OCI-M2 (cell line): ENCODE measurements around the gene B9D2.

Experiments used
- DNase-seq: peaks from one replicate; lab custom pipeline; 2025; ENCODE audit not compliant: unreplicated experiment; lab: John Stamatoyannopoulos, UW

B9D2 gene

DNA sequence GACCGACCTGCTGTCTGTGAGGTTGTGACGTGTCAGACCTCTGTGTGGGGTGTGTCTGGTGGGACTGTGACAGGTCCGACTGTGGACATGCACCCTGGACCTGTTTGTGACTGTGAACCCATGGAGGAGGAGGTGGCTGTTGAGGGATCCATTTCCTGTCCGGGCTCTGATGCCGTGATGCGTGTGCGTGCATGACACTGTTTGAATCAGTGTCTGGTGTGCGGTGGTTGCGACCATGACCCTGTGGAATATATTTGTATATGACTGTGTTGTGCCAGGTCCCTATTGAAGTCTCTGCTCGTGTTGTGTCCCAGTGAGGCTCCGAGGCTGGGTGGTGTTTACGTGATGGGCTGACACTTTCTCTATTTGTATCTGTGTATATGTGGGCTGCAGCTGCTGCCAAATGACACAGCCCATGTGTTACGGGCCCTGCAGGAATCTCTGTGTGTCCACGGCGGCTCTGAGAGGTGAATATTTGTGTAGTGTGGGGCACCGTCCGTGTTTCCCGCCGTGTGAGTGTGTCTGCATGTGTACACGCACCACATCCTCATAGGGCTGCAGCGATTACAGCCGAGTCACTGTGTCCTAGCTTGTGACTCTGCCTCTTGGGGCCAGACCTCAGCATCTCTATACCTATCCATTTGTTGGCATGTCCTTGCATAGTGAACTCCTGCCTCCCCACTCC is 35.6 kb downstream of the B9D2 start:
- DNase-seq: no peak

DNA sequence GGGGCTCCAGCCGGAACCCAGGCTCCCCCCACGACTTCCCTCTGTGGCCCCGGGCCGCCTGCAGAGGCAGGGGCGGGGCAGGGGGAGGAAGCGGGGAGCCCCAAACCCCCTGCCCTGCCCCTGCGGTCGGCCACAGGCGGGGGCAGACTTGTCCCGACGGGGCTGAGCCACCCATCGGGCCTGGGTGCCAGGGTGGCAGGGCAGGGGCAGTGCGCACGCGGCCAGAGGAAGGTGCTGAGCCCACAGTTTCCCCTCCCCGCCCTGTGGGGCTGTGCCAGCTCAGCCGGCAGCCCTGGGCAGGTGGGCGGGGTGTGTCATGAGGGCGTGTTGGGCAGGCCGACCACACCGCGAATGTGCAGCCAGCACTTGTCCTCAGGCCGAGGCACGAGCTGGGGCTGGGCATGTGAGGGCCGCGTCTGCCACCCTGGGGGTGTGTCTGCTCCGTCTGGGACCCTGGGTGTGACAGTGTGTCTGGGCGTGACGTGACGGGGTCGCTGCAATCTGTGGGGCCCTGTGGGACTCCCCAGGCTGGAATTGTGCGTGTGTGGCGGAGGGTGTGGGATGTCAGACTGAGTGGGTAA is 36.3 kb downstream of the B9D2 start:
- DNase-seq: no peak

DNA sequence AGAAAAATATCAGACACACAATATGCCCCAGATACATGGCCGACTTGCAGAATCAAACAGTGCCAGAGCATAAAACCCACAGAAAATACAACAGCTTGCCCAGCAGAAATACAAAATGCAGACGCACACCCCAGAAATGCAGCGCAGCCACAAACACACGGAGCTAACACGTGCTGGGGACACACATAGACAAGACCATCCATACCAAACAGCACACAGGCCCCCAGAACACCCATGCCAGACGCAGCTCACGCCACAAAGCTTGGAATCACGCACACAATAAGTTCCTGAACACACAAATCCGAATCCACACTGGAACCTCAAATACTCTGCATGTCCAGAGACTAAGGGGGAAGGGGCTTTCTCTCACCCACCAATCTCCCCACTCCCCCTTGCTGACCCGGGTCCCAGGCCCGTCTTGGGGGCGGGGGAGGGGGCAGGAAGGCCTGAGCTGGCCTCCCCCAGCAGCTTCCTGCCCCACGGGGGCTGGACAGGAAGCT is 36.8 kb downstream of the B9D2 start:
- no peak for DNase-seq

DNA sequence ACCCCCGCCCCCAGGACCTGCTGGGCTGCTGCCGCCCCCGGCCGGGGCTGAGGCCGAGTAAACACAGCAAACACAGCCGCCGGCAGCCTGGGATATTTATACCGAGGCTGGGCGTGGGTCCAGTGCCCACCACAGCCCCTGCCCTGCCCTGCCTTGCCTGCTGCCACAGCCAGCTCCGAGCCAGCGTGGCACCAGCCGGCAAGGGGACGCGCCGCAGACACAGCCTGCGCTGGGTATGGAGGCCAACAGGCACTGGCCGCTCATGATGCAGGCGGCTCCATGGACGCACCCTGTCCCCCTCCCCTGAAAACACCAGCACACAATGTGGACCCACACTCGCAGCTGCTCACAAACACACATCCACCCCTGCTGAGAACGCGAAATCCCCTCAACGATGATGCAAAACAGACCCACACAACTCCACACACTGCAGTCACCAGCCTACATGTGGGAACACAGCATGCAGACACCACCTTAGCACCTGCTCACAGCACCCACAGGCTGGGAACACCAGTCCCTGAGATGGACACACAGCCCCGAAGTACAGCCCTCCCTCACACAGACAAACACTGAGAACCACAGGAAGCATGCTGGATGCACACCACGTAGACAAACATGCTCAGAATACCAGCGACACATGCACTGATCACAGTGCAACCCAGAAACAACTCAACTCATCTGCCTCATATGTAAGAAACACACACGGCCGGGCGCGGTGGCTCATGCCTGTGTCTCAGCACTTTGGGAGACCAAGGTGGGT is 37.8 kb downstream of the B9D2 start:
- no peak for DNase-seq

DNA sequence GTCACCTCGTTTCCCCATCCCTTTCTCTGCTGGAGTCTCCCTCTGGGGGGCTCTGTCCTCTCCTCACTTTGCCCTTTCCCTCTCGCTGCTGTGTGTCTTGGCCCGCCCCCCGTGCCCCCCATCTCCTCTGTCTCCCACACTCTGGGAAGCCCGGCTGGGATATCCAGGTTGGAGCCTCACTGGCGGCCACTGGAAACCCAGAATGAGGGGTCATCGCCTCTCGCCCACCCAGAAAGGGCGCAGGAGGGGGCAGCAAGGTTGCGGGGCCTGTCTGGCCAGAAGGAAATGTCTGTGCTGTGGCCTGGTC is 38.4 kb downstream of the B9D2 start:
- no peak for DNase-seq

DNA sequence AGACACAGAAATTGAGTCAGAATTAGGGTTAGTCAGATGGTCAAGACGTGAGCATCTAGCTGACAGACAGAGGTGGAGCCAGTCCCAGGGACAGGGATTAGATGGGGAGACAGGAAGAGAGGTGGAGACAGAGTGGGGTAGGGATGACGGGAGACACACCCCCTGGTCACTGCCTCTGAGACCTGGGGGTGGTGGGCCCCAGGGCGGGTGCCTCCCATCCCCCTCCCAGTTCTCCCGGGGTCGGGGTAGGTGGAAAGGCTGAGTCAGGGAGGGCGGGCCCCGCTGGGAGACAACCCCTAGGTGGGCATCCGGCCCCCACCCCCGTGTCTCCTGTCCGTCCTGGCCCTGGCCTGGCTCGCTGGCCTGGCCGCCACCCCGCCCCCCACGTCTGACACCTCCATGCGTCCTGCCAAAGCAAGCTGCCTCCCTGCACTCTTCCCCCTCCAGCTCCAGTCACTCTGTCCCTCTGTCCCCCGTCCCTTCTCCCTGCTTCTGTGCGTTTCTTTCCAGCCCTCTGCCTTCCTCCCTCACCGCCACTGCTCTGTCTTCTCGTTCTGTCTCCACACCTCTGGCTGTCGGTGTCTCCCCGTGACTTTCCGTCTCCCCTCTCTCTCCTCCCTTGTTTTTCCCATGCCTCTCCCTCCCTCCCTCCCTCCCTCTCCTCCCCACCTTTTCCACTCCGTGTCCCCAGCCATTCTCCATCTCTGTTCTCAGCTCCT is 38.9 kb downstream of the B9D2 start:
- peak; percentile 82 for DNase-seq

DNA sequence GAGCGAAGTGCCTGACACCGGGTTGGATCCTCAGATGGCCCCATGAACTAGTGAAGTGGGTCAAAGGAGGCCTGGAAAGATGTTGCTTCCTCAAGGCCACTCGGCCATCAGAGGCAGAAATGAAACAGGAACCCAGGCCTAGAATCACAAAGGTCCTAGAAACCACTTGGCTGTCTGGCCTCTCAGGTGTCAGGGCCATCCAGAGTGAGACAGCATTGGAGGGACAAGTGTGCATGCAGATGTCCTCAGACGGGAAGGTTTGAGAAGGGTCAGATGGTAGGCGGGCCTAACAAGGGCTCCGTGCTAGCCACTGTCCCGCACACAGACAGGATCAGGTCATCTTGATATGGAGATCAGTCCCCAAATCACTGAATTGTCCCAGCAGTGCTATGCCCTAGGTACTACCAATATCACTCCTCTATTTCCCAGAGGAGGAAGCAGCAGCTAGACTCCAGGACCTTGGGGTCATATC is 39.7 kb downstream of the B9D2 start:
- DNase-seq: no peak

DNA sequence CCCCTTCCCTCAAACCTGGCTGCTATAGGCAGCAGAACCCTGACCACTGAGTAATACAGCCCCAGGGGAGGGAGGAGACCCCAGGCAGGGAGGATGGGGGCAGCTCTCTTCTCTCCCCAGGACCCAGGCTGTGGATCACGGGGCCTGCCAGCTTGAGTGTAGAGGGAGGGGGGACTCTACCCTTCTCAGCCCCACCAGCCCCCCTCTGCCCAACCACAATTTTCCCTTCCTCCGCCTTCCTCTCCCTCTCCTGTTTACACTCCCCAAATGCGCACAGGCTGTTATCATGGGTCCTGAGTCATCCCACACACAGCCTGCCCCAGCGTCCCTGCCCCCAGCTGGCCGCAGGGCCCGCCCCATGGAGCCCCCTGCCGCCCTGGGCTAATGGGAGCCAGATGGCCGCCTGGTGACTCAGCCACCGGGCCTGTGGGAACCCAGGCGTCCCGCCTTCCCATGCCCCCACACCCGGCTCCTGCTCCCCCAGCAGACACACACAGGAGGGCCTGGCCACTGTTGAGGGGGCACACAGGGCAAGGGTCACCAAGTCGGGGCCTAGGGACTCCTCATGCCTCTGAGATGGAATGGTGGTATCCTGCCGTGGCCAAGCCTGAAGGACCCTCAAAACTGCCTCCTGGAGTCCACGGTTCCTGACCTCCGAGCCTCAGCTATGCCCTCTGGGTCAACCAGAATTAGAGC is 40.4 kb downstream of the B9D2 start:
- peak; percentile 72 for DNase-seq

DNA sequence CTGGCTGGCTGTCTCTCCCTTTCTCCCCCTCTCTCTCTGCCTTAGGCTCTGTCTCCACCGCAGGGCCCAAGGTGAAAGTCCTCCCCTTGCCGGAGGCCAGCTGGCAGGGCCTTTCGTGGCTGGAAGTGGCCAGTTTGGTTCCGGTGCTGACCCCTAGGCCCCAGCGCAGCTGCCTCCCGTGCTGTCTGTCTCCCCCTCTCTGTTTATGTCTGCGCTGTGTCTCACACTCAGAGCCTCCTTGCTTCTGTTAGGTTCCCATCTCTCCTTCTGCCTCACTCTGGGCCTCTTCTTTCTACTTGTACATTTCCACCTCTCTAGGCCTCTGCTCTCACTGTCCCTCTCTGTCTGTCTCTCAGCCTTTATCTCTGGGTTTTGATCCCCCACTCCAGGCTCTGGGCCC is 40.9 kb downstream of the B9D2 start:
- DNase-seq: no peak

DNA sequence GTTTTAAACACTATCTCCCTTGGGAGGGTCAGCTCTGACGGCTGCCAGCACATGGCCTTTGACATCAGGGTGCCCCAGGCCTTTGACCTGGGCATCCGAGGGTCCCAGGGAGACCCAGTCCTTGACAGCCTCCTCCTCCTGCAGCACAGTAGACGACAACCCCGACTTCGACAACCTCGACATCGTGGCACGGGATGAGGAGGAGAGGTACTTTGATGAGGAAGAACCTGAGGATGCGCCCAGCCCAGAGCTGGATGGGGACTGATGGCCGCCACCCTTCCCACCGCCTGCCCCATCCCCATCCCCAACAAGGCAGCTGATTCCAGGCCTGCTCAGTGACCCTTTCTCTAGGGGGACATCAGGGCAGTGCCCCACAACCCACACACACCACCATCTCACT is 41.5 kb downstream of the B9D2 start:
- no peak for DNase-seq

DNA sequence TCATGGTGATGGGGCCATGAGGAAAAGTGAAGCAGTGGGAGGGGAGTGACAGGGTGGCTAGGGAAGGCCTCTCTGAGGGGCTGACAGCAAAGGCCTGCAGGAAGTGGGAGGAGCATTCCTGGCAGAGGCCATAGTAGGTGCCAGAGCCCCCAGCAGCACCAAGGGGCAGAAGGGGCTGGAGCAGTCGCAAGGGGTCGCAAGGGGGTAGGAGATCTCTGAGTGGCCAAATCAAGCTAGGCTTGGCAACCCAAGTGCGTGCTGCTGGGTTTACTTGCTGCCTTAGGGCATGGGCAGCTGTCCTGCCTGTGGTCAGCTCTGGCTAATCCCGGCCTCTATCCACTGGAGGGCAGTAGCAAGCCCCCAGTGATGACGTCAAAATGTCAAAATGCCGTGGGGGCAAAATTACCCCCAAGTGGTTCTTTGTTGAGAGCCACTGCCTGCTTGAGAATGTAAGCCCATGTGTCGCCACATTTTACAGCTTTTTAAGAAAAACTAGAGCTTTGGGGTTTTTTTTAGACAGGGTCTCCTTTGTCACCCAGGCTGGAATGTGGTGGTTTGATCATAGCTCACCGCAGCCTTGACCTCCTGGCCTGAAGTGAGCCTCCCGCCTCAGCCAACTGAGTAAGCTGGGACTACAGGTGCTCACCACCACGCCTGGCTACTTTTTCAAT is 42.2 kb downstream of the B9D2 start:
- no peak for DNase-seq

DNA sequence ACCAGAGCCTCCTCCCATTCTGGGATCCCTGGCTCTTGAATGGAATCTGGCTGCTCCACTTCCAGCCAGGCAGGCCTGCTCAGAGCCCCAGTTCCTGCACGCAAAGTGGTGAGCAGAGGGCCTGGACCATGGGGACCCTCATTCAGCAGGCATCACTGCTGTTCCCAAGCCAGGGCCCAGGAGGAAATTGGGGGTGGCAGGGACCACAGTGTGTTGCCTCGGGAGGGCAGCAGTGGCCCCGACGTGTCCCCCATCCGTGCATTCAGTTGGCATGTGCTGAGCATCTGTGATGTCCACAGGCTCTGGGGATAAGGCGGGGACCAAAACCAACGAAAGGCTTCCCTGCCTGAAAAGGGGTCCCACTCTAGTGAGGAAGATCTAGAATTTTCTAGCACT is 42.7 kb downstream of the B9D2 start:
- no peak for DNase-seq

DNA sequence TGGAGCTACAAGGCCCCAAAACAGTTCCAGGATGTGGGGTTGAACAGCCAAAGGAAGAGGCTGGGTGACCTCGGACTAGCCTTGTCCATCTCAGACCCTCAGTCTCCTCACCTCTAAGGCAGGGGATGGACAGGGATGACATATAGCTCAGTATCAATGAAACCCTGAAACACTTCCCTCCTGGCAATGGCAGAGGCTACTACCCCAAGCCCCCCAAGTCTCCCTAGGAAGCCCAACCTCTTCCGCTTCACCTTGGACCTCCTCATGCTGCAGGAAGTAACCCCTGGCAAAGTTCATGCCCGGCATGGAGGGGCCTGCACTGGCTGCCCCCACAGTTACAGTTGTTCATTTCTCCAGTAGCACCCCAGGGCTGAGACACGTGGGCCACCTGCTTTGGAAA is 43.4 kb downstream of the B9D2 start:
- no peak for DNase-seq

DNA sequence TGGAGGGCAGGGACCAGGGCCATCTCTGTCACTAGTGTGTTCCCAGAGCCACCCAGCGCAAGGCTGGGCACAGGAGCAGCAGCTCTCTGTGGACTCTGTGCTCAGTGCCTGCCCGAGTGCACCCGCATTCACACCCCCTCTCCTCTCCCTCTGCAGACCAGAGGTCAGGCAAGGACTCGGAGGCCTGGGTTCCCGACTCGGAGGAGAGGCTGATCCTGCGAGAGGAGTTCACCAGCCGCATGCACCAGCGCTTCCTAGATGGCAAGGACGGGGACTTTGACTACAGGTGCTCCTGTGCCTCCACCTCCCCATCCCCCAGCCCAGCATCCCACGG is 43.8 kb downstream of the B9D2 start:
- no peak for DNase-seq

DNA sequence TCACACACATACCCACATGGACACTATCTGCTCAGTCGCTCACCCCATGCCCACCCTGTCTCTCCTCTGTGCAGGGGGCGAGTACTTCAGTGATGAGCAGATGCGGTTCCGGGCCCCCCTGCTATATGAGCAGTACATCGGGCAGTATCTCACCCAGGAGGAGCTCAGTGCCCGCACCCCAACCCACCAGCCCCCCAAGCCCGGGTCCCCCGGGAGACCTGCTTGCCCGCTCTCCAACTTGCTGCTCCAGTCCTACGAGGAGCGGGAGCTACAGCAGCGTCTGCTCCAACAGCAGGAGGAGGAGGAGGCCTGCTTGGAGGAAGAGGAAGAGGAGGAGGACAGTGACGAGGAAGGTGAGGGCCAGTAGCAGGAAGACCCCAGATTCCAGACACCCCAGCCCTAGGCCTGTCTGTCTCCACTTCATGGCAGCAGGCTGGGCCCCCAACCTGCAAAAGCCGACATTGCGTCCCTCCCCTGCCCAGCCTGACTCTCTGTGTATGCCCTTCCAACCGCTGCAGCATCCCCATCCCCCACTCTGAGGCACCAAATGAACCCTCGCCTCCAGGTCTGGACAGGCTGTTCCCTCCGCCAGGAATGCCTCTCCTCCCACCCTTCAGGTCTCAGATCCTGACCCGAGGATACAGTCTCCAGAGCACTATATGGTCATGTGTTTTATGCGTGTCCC is 44.3 kb downstream of the B9D2 start:
- DNase-seq: no peak

DNA sequence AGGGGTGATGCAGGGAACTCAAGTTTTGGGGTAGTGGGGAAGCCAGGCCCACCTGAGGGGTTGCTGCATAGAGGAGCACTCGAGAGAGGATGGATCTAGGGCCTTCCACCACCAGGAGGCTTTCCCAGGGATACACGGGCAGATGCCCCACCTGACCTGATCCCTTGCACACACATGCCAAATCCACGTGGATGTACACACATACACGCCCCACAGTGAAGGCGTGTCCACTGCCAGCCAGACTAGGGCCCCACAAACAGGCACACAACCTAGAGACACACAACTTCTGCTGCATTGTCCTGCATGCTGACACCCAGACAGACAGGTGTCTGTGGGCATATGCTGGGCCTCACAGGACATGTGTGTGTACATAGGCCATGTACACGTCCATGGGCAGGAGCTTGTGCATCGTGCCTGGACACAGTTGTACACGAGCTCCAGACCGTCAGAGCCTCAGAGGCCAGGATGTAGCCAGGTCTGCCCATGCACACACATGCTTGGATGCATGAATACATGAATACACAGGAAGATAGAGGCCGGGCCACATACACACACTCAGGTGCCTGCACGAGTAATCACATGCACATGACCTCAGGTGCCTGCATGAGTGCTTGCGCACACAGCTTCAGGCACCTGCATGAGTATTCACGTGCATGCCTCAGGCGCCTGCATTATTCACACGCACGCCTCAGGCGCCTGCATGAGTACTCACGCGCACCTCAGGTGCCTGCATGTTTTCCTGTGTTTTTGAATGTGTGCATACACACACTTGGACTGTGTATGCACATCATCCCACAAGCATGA is 45.1 kb downstream of the B9D2 start:
- DNase-seq: no peak

DNA sequence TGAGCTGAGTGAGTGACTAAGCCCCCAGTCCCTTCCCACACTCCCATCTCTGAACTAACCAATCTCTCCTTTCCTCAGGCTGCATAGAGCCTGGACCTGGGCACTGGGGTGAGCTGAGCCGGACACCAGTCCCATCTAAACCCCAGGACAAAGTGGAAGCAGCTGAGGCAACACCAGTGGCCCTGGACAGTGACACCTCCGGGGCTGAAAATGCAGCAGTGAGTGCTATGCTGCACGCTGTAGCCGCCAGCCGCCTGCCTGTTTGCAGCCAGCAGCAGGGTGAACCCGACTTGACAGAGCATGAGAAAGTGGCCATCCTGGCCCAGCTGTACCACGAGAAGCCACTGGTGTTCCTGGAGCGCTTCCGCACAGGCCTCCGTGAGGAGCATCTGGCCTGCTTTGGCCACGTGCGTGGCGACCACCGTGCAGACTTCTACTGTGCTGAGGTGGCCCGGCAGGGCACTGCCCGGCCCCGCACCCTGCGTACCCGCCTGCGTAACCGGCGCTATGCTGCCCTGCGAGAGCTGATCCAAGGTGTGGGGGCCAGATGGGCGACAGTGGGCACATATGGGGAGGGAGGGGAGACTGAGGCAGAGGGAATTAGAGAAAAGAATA is 47.5 kb downstream of the B9D2 start:
- DNase-seq: no peak

DNA sequence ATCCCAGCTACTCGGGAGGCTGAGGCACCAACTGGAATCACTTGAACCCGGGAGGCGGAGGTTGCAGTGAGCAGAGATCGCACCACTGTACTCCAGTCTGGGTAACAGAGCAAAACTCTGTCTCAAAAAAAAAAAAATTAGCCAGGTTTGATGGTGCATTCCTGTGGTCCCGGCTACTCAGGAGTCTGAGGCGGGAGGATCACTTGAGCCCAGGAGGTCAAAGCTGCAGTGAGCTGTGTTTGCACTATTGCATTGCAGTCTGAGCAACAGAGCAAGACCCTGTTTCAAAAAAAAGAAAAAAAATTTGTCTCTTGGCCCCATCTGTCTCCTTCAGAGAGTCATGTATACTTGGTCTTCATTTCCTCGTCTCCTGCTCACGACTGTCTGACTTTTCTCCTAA is 52.3 kb downstream of the B9D2 start:
- no peak for DNase-seq

DNA sequence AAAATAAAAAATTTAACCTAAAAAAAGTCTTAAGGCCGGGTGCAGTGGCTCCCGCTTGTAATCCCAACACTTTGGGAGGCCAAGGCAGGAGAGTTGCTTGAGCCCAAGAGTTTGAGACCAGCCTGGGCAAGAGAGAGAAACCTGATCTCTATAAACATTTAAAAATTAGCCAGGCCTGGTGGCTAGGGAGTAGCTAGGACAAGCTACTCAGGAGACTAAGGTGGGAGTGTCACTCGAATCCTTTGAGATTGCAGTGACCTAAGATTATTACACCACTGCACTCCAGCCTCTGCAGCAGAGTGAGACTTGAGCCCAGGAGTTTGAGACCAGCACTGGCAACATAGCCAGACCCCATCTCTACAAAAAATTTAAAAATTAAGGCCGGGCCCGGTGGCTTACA is 52.9 kb downstream of the B9D2 start:
- no peak for DNase-seq
